NCI-H2107 (cell line): ENCODE data around the gene COL6A5.
A peak's percentile ranks its signal among the peaks of the same experiment; 100 is the strongest.

Source experiments
- DNase-seq: peaks from one replicate; lab custom pipeline; 2025; lab: John Stamatoyannopoulos, UW

COL6A5 gene

DNA sequence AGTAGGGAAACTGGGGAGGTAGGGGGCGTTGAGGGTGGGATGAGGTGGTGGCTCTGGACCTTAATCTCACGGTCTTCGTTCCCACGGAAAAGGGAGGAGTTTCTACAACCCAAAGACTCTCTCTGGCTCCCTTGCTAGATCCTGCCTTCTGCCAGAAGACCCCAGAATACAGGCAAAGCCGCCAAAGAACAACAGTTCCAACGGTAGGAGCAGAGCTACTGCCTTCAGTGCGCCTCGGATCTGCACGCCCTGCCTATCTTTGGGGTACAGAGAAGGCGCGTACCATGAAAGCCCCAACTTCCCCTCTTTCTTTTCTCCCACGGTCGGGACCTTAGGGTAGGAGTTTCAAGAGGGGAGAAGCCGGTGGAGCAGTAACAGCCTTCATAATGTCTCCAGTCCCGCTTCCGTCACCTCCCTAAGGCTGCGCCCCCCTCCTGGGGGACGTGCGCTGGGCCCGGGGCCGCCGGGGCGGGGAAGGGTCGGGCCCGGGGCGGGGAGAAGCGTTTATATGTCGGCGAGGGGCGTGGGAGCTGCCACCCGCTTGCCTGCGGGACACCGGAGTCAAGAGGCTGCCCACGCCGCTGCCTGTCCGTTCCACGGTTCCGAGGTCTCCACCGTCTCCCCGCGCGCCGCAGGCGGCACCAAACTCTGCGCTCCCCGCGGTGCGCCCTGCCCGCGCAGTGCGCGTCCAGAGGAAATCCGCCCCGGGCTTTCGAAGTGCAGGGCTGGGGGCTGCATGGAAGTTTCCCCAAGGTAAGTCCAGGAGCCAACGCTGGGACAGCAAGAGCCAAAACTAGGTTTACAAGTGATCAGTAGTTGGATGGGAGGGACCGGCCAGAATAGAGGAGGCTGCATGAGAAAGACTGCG, 171.4 kb downstream of the COL6A5 start, which contains the start of gene COL6A6:
TSS of gene COL6A6 (plus strand) at position 533 of the 868 bp plus-strand sequence. CDS start 43,188 bp downstream, outside the sequence.
- no peak for DNase-seq

DNA sequence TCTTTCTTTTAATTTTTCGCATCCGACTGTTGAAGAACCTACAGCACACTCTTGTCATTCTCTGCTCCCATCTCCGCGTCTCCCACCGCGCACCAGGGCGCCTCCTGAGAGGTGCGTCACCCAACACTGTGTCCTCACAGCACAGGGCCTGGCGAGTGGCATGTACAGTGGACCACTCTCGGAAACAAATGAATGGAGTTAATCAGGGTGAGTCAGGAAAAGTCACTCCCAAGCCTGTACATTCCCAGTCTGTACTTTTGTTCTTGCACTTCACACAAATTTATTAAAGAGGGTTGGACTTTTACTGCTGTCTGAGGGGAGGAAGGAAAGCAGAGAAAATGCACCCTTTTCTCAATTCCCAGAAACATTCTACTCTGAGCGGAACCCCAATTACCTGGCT, 172.1 kb downstream of the COL6A5 start:
- no peak for DNase-seq

DNA sequence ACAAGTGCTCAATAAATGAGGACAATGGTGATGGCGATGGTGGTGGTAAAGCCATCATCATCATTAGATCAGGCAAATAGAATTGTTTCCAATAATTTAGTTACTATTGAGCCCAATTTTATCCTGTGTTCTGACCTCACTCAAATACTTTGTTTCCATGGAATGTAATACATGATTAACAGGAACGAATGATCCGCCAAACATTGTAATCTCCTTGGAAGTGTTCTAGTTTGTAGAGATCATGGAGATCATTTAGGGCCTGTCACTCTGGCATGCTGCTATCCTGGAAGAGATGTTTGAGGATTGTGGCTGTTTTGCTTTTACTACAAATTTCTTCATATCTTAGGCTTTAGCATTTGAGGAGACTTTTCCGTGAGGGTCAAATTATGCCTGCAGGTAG, 174.3 kb downstream of the COL6A5 start:
- DNase-seq = no peak

DNA sequence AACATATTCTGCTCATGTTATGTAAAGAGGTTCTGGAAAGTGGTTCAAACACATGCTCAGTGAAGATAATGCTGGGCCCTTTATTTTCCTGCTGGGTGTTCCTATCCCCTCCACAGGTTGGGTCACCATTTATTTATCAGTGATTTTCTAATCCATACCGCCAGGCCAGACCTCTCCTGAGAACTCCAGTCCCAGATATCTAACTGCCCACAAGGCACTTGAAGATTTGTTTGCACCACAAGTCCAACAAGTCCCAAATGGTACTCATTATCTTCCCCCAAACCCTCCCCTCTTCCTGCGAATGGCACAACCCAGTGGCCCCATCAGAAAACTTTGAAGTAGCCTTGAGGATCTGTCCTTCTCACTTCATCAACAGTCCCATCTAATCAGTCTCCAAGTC, 176.9 kb downstream of the COL6A5 start:
- no peak for DNase-seq

DNA sequence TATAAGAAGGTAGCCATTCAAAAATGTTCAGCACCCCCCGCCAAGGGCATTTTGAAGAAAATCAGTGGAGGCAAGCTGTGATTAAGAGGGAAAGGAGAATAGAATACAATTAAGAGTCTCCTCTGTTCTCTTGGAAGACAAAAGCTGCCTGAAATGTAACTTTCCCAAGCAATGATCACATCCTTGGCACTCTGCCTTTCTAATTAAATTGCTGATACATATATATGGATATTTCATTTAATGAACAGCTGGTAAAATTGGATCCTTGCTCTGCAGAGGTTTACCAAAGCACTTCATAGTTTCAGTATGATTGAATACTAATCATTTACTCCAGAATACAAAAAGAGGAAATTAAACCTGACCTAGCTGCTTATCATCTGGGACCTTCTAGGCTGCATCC, 182.0 kb downstream of the COL6A5 start:
- no peak for DNase-seq

DNA sequence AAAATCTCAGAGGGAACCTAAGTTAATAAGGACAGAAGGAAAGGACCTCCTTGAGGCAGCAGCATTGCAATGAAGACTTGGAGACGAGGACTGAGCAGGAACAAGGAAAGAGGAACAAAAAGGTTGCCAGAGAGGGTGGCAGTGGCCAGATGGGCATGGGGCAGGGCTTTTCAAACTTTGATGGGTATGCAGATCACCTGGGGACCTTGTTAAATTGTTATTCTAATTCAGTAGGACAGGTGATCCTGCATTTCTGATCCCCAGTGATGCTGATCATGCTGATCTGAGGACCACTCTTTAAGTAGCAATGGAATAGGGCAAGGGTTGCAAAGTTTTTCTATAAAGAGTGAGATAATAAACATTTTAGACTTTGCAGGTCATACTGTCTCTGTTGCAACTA, 182.6 kb downstream of the COL6A5 start:
- no peak for DNase-seq

DNA sequence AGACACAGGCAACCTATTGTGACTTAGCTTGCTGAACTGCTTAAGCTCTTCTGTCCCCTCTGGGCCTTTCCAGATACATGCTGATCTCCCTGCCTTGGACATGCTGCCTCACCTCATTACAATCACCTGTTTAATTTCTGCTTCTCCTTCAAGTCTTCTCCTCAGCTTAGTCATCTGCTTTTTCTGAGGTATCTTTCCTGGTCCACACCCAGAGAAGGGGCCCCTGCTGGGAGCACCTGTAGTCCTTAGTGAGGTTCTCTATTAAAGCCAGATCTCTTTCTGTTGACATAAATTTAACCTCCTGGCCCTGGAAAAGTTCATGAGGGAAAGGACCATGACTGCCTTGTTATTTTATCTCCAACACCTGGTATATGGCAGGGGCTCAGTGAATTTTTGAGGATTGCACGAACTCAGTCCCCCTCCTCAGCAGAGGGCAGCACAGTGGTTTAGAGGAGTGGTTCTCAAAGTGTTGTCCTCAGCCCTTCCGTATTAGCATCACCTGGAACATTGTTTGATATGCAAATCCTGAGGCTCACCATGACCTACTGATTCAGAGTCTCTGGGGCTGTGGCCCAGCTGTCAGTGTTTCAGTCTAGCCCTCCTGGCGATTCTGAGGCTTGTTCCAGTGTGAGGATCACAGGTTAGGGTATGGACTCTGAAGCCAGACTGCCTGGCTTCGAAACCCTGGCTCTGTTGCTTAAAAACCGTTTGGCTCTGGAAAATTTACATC, 184.2 kb downstream of the COL6A5 start:
- peak; percentile 55 for DNase-seq

DNA sequence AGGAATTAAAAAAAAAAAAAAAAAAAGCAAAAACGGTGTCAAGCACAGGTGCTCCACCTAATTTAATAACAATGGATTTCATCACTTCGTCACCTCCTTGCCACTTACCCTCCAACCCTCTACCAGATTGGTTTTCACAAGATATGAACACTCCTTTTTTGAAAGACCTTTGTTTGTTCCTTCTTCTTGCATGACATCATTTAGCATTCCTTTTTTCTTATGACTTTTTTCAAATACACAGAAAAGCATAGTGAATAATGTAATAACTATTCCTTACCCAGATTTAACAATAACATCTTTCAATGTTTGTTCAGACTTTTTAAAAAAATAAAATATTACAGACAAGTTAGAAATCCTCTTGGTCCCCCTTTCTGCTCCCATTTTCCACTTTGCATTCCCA, 187.8 kb downstream of the COL6A5 start:
- no peak for DNase-seq
